Measurements from ENCODE around the gene UVRAG. TPM values are rescaled to one million over a fixed set of nuclear protein-coding genes. Genes with fewer than 3 reads are reported as not detected.
"Not testable (repeated sequence)": the region's sequence is repeated elsewhere in the genome, so short reads cannot be mapped to it uniquely, and the experiment has no call there.

The UVRAG gene
- total RNA-seq, 2 donors from 2014 or later = 15.9 to 22.4 TPM

- intact Hi-C loops (cut with DNase I, micrococcal nuclease) = no loop called here
- ATAC-seq (no peak), DNase-seq (no peak)
These were observed 8.9 kb downstream of the UVRAG start for GRCh38 chr11:75823946-75824345.

- no peak for DNase-seq
- intact Hi-C loops (cut with DNase I, micrococcal nuclease) = no loop called here
- peak; percentile 61 for ATAC-seq
These were observed 11.6 kb downstream of the UVRAG start for GRCh38 chr11:75826461-75827230.

GRCh38 chr11:75827562-75827961, 12.6 kb downstream of the UVRAG start:
- DNase-seq = no peak
- intact Hi-C loops (cut with DNase I, micrococcal nuclease) = no loop called here

GRCh38 chr11:75831915-75832502, 17.0 kb downstream of the UVRAG start:
- ATAC-seq (no peak), DNase-seq (no peak)
- intact Hi-C loops (cut with DNase I, micrococcal nuclease) = no loop called here

More at GRCh38 chr11:75827562-75827961, 12.6 kb downstream of the UVRAG start:
- ATAC-seq = no peak

DNA sequence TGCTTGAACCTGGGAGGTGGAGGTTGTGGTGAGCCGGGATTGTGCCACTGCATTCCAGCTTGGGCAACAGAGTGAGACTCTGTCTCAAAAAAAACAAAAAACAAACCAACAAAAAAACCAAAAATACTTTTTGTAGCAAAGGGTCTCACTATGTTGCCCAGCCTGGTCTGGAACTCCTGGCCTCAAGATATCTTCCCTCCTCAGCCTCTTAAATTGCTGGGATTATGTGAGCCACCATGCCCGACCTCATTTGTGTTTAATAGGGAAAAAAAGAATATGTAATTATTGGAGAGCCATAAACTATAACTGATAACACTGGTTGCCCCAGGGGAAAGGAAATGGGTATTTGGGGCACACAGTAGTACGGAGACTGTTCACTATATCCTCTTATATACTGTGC, 19.7 kb downstream of the UVRAG start:
- no peak for ATAC-seq
- intact Hi-C loops (cut with DNase I, micrococcal nuclease) = no loop called here
- no peak for DNase-seq

GRCh38 chr11:75836417-75836816, 21.4 kb downstream of the UVRAG start:
- ATAC-seq (no peak), DNase-seq (no peak)
- intact Hi-C loops (cut with DNase I, micrococcal nuclease) = no loop called here

DNA sequence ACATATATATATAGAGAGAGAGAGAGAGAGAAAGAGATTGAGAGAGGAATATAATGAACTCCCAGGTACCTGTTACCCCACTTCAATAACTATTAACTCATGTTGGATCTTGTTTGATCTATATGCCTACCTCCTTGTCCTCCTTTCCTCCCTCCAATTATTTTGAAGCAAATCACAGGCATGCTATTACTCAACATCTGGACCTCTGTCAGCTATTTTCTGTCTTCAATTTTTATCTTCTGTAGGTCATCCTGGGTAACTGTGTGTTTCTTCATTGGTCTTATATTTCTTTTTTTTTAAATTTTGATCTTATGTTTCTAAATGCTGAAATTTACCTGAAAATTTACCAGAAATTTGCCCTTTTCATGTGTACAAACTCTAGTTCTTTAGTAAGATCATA, 24.8 kb downstream of the UVRAG start:
- no peak for ATAC-seq
- intact Hi-C loops (cut with DNase I, micrococcal nuclease) = no loop called here

GRCh38 chr11:75840522-75840921, 25.5 kb downstream of the UVRAG start:
- DNase-seq (no peak), ATAC-seq (no peak)
- intact Hi-C loops (cut with DNase I, micrococcal nuclease) = no loop called here

More for the DNA sequence above, 24.8 kb downstream of the UVRAG start:
- DNase-seq = no peak

DNA sequence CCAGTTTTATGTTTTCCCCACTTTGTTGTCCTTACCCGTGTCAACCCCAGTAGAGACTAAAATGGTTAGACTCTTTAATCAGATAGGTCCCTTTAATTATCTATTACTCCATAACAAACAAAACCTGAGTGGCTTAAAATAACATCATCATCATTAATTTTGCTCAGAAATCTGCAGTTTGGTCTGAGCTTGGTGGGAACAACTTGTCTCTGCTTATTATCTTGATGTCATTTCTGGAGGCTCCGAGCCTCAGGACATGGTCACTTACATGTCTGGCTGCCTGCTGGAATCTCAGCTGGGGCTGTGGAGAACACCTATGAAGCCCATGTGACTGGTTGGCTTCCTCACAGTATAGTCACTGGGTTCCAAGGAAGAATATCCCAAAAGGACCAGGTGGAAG, 26.7 kb downstream of the UVRAG start:
- intact Hi-C loops (cut with DNase I, micrococcal nuclease) = no loop called here
- ATAC-seq = no peak
- DNase-seq = no peak

DNA sequence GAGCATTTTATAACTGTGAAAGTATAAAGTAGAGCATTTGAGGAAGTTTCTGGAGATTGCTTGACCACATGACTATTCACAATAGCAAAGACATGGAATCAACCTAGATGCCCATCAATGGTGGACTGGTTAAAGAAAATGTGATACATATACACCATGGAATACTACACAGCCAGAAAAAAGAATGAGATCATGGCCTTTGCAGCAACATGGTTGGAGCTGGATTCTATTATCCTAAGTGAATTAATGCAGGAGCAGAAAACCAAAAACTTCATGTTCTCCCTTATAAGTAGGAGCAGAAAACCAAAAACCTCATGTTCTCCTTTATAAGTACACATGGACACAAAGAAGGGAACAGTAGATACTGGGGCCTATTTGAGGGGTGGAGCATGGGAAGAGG, 30.3 kb downstream of the UVRAG start:
- no peak for ATAC-seq
- intact Hi-C loops (cut with DNase I, micrococcal nuclease) = no loop called here

GRCh38 chr11:75849894-75850293, 34.9 kb downstream of the UVRAG start:
- ATAC-seq = no peak
- intact Hi-C loops (cut with DNase I, micrococcal nuclease) = no loop called here
- no peak for DNase-seq

More for the DNA sequence above, 30.3 kb downstream of the UVRAG start:
- DNase-seq = no peak

DNA sequence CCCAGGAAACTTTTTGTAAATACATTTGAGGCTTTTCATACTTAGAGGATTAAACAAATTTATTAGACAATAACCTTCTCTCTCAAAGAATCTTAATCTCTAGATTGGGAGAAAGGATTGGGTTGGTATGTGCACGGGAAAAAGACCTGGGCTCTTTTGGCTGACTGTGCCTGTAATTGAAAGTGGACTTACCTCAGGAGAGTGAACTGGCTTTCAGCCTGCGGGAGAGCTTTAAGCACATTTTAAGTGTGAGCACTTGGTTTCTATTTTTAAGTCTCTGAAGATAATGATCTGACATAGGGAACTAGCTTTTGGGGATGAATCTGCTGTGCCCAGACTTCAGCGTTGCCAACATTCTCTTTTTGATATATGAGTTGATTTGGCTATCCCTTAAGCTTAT, 35.8 kb downstream of the UVRAG start:
- intact Hi-C loops (cut with DNase I, micrococcal nuclease) = no loop called here
- ATAC-seq (no peak), DNase-seq (no peak)

GRCh38 chr11:75851203-75851602, 36.2 kb downstream of the UVRAG start:
- ATAC-seq = no peak
- DNase-seq = no peak
- intact Hi-C loops (cut with DNase I, micrococcal nuclease) = no loop called here

- ATAC-seq = no peak
- DNase-seq = no peak
- intact Hi-C loops (cut with DNase I, micrococcal nuclease) = no loop called here
These were observed 37.5 kb downstream of the UVRAG start for GRCh38 chr11:75852406-75853017.

- ATAC-seq; intact Hi-C loops (cut with DNase I, micrococcal nuclease); DNase-seq: not testable (repeated sequence)
These were observed 38.6 kb downstream of the UVRAG start for GRCh38 chr11:75853563-75853962.

DNA sequence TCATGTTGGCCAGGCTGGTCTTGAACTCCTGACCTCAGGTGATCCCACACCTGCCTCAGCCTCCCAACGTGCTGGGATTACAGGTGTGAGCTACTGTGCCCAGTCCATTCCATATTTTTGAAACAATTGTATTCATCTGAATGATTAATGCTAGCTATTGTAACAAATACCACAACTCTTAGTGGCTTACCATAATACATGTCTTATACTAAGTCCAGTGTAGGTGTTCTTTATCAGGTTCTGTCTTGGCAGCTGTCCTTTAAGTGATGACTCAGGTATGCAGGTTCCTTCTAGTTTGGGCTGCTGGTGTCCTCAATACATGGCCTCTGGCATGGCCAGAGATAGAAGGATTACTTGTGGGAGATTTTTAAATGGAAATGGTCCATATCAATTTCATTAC, 39.0 kb downstream of the UVRAG start:
- ATAC-seq (no peak), DNase-seq (no peak)
- intact Hi-C loops (cut with DNase I, micrococcal nuclease) = no loop called here

DNA sequence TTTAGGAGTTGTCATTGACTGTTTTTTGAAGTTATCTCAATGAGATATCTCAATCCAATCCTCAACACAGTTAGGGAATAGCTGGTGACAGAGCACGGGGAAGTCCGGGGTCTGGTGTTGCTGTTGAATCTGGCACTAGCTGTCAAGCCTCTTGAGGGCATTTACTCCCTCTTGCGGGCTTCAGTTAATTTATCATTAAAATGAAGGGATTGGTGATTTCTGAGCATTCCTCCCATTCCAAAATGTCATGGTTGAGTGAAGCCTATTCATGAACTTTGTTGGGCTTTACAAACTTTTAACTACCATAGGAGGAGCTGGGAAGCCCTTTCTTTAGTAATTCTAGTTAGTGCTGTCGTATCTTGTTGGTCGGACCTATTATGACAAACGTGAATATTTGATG, 40.2 kb downstream of the UVRAG start:
- intact Hi-C loops (cut with DNase I, micrococcal nuclease) = no loop called here
- no peak for ATAC-seq
- DNase-seq = no peak

GRCh38 chr11:75856912-75857311, 41.9 kb downstream of the UVRAG start:
- no peak for DNase-seq
- intact Hi-C loops (cut with DNase I, micrococcal nuclease) = no loop called here
- no peak for ATAC-seq

GRCh38 chr11:75858042-75858441, 43.0 kb downstream of the UVRAG start:
- intact Hi-C loops (cut with DNase I, micrococcal nuclease) = no loop called here
- ATAC-seq (no peak), DNase-seq (no peak)

DNA sequence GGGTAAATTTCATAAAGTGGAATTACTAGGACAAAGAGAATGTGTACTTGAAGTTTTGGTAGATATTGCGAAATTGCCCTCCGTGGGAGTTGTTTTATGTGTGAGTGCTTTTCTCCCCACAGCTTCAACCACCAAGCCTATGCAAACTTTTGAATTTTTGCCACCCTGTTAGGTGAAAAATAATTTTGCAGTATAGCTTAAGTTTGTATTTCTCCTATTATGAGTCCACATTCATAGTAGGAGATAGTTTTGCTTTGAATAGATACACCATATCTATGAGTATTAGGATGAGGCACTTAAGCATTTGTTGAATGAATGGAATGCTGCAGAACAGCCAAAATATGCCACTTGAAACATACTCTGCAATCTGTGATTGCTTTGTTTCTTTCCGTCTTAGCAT, 43.6 kb downstream of the UVRAG start:
- no peak for DNase-seq
- intact Hi-C loops (cut with DNase I, micrococcal nuclease) = no loop called here
- no peak for ATAC-seq

Data from left colon (tissue), 2 donors.